Esophagus muscularis mucosa (tissue), 4 donors: ENCODE measurements around the gene AHRR. TPM values are rescaled to one million over a fixed set of nuclear protein-coding genes. Genes with fewer than 3 reads are reported as not detected.

Experiments used
- DNase-seq: peaks from one replicate; pipeline ENCODE4 v3.0.0-alpha.2; 2017; ENCODE audit errors: extremely low spot score
- H3K27ac ChIP-seq, 4 donors: fragments of 200-600 bp; sonication (generic); replicated peaks in 1 of 4; 1 replicate in 3 of 4; 2 replicates in 1 of 4; pipeline ENCODE4 v1.5.1; 2016 to 2019; ENCODE audit warnings: mild to moderate bottlenecking in 1 of 4
- H3K27me3 ChIP-seq, 4 donors: fragments of 200-600 bp; sonication (generic); one replicate each; pipeline versions ENCODE4 v1.5.1 to v1.6.0; 2016 to 2019
- H3K36me3 ChIP-seq, 4 donors: fragments of 200-600 bp; sonication (generic); one replicate each; pipeline ENCODE4 v1.5.1; 2016 to 2019
- H3K4me1 ChIP-seq, 4 donors: fragments of 200-600 bp; sonication (generic); one replicate each; pipeline ENCODE4 v1.5.1; 2016 to 2019
- H3K4me3 ChIP-seq, 4 donors: fragments of 200-600 bp; sonication (generic); 1 replicate in 2 of 4; 2 replicates in 2 of 4; pipeline ENCODE4 v1.5.1; 2016 to 2019; ENCODE audit warnings: mild to moderate bottlenecking in 4 of 4, moderate library complexity in 1 of 4
- H3K9me3 ChIP-seq, 4 donors: fragments of 200-600 bp; sonication (generic); 1 replicate in 3 of 4; 2 replicates in 1 of 4; pipeline ENCODE4 v1.5.1; 2016 to 2019
- CTCF ChIP-seq, 3 experiments: fragments of 200-600 bp in 2 of 3; fragments of 450-650 bp in 1 of 3; sonication (generic) in 2 of 3; IDR thresholded peaks; one replicate each; pipeline ENCODE4 v1.5.1; 2017 to 2019; ENCODE audit warnings: antibody characterized with exemption in 3 of 3, mild to moderate bottlenecking in 2 of 3, moderate library complexity in 1 of 3
- EP300 ChIP-seq: sonication (generic); formaldehyde crosslinking; IDR thresholded peaks from one replicate; pipeline ENCODE4 v1.6.1; 2017; ENCODE audit warnings: antibody characterized with exemption
- POLR2A ChIP-seq: fragments of 450-650 bp; IDR thresholded peaks from one replicate; pipeline ENCODE4 v1.6.1; 2017; ENCODE audit warnings: antibody characterized with exemption, moderate library complexity, mild to moderate bottlenecking, low read depth
- POLR2AphosphoS5 ChIP-seq, 2 donors: sonication (generic); formaldehyde crosslinking; IDR thresholded peaks; one replicate each; pipeline ENCODE4 v1.6.1; 2017; ENCODE audit warnings: antibody characterized with exemption in 2 of 2
- WGBS: methylation state at CpG from one replicate; pipeline ENCODE4 v1.1.5; 2018; 5-methylcytosine and 5-hydroxymethylcytosine counted together
- intact Hi-C: fragments of 100-400 bp; cut with DNase I; formaldehyde crosslinking; loops from one replicate; pipeline ENCODE4 v1.15.1; 2023
- total RNA-seq, 4 donors: library from RNA; depleted of rRNA; stranded (reverse); fragments of >200 nt; gene quantifications; one replicate each; pipeline versions ENCODE4 v1.1.0 to v1.2.1, GENCODE V29; 2016

The AHRR gene
- total RNA-seq, 4 donors from 2014 or later, result 0.33 to 5.5 (median 0.86) TPM

- intact Hi-C loops, result no loop called here
- Histone ChIP-seq H3K4me1 (no peaks in the 10 kb centered on the region), H3K36me3 (no peaks in the 10 kb centered on the region), H3K27me3 (peaks cover 0 to 20% (median 0%) of the 10 kb centered on the region in 4 donors), H3K4me3 (no peak overlapping the region), H3K27ac (no peak overlapping the region), H3K9me3 (no peaks in the 10 kb centered on the region)
- 83% methylated on average over 4 of the region's 5 CpGs for WGBS
- no peak for DNase-seq
- no peak for TF ChIP-seq POLR2A
- TF ChIP-seq EP300, result no peak
- no peak for TF ChIP-seq CTCF (IDR thresholded peaks at IDR 0.05)
- TF ChIP-seq POLR2AphosphoS5 (IDR thresholded peaks at IDR 0.05), result no peak
These were observed 13.6 kb downstream of the AHRR start for GRCh38 chr5:334903-335739.

- peaks cover 0 to 20% (median 0%) of the 10 kb centered on the region in 4 donors for H3K27me3 ChIP-seq
- 91% methylated on average over 3 of the region's 3 CpGs for whole genome bisulfite sequencing
- H3K9me3 ChIP-seq, result no peaks in the 10 kb centered on the region
- no peak overlapping the region for H3K4me3 ChIP-seq
- no peak for DNase-seq
- no peak overlapping the region for H3K27ac ChIP-seq
- no peaks in the 10 kb centered on the region for H3K36me3 ChIP-seq
- TF ChIP-seq POLR2AphosphoS5 (IDR thresholded peaks at IDR 0.05), result no peak
- no peak for TF ChIP-seq POLR2A
- TF ChIP-seq EP300, result no peak
- no peak for TF ChIP-seq CTCF (IDR thresholded peaks at IDR 0.05)
- intact Hi-C loops, result no loop called here
- H3K4me1 ChIP-seq, result no peaks in the 10 kb centered on the region
These were observed 14.2 kb downstream of the AHRR start for GRCh38 chr5:335740-336038.

- H3K9me3 ChIP-seq, result no peaks in the 10 kb centered on the region
- no peak for DNase-seq
- no peak overlapping the region for H3K27ac ChIP-seq
- H3K36me3 ChIP-seq, result no peaks in the 10 kb centered on the region
- intact Hi-C loops, result no loop called here
- H3K27me3 ChIP-seq, result peaks cover 0 to 20% (median 0%) of the 10 kb centered on the region in 4 donors
- H3K4me3 ChIP-seq, result no peak overlapping the region
- TF ChIP-seq CTCF (IDR thresholded peaks at IDR 0.05), result peak in 1 of 3 experiments; percentile 21
- no peak for TF ChIP-seq POLR2A
- 80% methylated on average over 12 of the region's 12 CpGs for WGBS
- H3K4me1 ChIP-seq, result no peaks in the 10 kb centered on the region
These were observed 16.1 kb downstream of the AHRR start for GRCh38 chr5:337563-338130.

- H3K4me3 ChIP-seq, result no peak overlapping the region
- no peaks in the 10 kb centered on the region for H3K36me3 ChIP-seq
These were observed 21.3 kb downstream of the AHRR start for GRCh38 chr5:342501-343460.

More at GRCh38 chr5:342501-343460, 21.3 kb downstream of the AHRR start:
- peaks cover 3 to 13% (median 10%) of the 10 kb centered on the region in 4 donors for H3K4me1 ChIP-seq
- DNase-seq, result no peak
- peaks cover 0 to 31% (median 2%) of the 10 kb centered on the region in 4 donors for H3K27me3 ChIP-seq
- no peaks in the 10 kb centered on the region for H3K9me3 ChIP-seq
- intact Hi-C loops, result no loop called here
- no peak overlapping the region for H3K27ac ChIP-seq
- 94% methylated on average over 26 of the region's 27 CpGs for WGBS
- TF ChIP-seq POLR2AphosphoS5 (IDR thresholded peaks at IDR 0.05) (no peak), CTCF (IDR thresholded peaks at IDR 0.05) (no peak), EP300 (no peak), POLR2A (no peak)
